Skin epidermis (tissue), 12 donors: ENCODE data around the gene LRMDA.

Experiments used
- H3K27ac ChIP-seq, 21 experiments: fragments of 200-600 bp; sonication (generic) in 11 of 21; one replicate each; pipeline ENCODE4 v1.5.0; 2020; ENCODE audit warnings: mild to moderate bottlenecking in 3 of 21, inconsistent platforms in 2 of 21, moderate library complexity in 2 of 21
- H3K4me3 ChIP-seq, 7 experiments: fragments of 200-600 bp; sonication (generic) in 2 of 7; one replicate each; pipeline ENCODE4 v1.5.0; 2020; ENCODE audit warnings: inconsistent platforms in 2 of 7, mild to moderate bottlenecking in 2 of 7, moderate library complexity in 1 of 7

Gene LRMDA

GRCh38 chr10:75643405-75643804 lies 212.0 kb downstream of the LRMDA start:
- Histone ChIP-seq H3K27ac (no peak overlapping the region), H3K4me3 (no peak overlapping the region)

- H3K27ac ChIP-seq, result no peak overlapping the region
- no peak overlapping the region for H3K4me3 ChIP-seq
These were observed 212.7 kb downstream of the LRMDA start for GRCh38 chr10:75643944-75644692.

GRCh38 chr10:75645704-75646103 lies 214.3 kb downstream of the LRMDA start:
- Histone ChIP-seq H3K4me3 (no peak overlapping the region), H3K27ac (no peak overlapping the region)

- Histone ChIP-seq H3K27ac (no peak overlapping the region), H3K4me3 (no peak overlapping the region)
These were observed 214.9 kb downstream of the LRMDA start for GRCh38 chr10:75646218-75646915.

- Histone ChIP-seq H3K27ac (no peak overlapping the region), H3K4me3 (no peak overlapping the region)
These were observed 215.5 kb downstream of the LRMDA start for GRCh38 chr10:75646916-75647315.

GRCh38 chr10:75647675-75648074 lies 216.3 kb downstream of the LRMDA start:
- Histone ChIP-seq H3K4me3 (no peak overlapping the region), H3K27ac (no peak overlapping the region)

GRCh38 chr10:75648351-75648750 lies 216.9 kb downstream of the LRMDA start:
- Histone ChIP-seq H3K4me3 (no peak overlapping the region), H3K27ac (no peak overlapping the region)

GRCh38 chr10:75648854-75649253 lies 217.4 kb downstream of the LRMDA start:
- no peak overlapping the region for H3K4me3 ChIP-seq
- no peak overlapping the region for H3K27ac ChIP-seq

GRCh38 chr10:75649466-75649865 lies 218.0 kb downstream of the LRMDA start:
- no peak overlapping the region for H3K4me3 ChIP-seq
- no peak overlapping the region for H3K27ac ChIP-seq

GRCh38 chr10:75650648-75651047 lies 219.2 kb downstream of the LRMDA start:
- Histone ChIP-seq H3K4me3 (no peak overlapping the region), H3K27ac (no peak overlapping the region)

GRCh38 chr10:75651417-75651816 lies 220.0 kb downstream of the LRMDA start:
- no peak overlapping the region for H3K4me3 ChIP-seq
- H3K27ac ChIP-seq, result no peak overlapping the region

- Histone ChIP-seq H3K27ac (no peak overlapping the region), H3K4me3 (no peak overlapping the region)
These were observed 220.8 kb downstream of the LRMDA start for GRCh38 chr10:75652146-75652740.

GRCh38 chr10:75653761-75654160 lies 222.3 kb downstream of the LRMDA start:
- Histone ChIP-seq H3K4me3 (no peak overlapping the region), H3K27ac (no peak overlapping the region)

GRCh38 chr10:75654171-75654771 lies 222.8 kb downstream of the LRMDA start:
- no peak overlapping the region for H3K4me3 ChIP-seq
- peak overlapping the region in 1 of 21 experiments; percentile 29 for H3K27ac ChIP-seq

GRCh38 chr10:75654772-75655171 lies 223.3 kb downstream of the LRMDA start:
- H3K4me3 ChIP-seq, result no peak overlapping the region
- H3K27ac ChIP-seq, result peak overlapping the region in 1 of 21 experiments; percentile 29

GRCh38 chr10:75655791-75656451 lies 224.5 kb downstream of the LRMDA start:
- no peak overlapping the region for H3K4me3 ChIP-seq
- H3K27ac ChIP-seq, result peak overlapping the region in 3 of 21 experiments; percentile 3 to 43 (median 25)

GRCh38 chr10:75657351-75657750 lies 225.9 kb downstream of the LRMDA start:
- H3K27ac ChIP-seq, result no peak overlapping the region
- no peak overlapping the region for H3K4me3 ChIP-seq

GRCh38 chr10:75658036-75658435 lies 226.6 kb downstream of the LRMDA start:
- no peak overlapping the region for H3K27ac ChIP-seq
- no peak overlapping the region for H3K4me3 ChIP-seq

GRCh38 chr10:75658496-75658895 lies 227.1 kb downstream of the LRMDA start:
- H3K4me3 ChIP-seq, result no peak overlapping the region
- no peak overlapping the region for H3K27ac ChIP-seq

GRCh38 chr10:75658915-75659314 lies 227.5 kb downstream of the LRMDA start:
- Histone ChIP-seq H3K27ac (no peak overlapping the region), H3K4me3 (no peak overlapping the region)
